HG03064 (cell line): ENCODE data around the gene POP4.
"Not testable (repeated sequence)": the region's sequence is repeated elsewhere in the genome, so short reads cannot be mapped to it uniquely, and the experiment has no call there.

ENCODE experiments used
- ATAC-seq: cut with Tn5 transposase; IDR thresholded peaks from one replicate; pipeline ENCODE4 v1.9.1; 2021; ENCODE audit warnings: low read depth; ENCODE audit not compliant: unreplicated experiment

POP4 gene

GRCh38 chr19:29605653-29606419 is at the start of gene POP4:
Gene POP4, plus strand, starts transcription at chr19:29606283. Its CDS starts 36 bp downstream, at chr19:29606319.
- peak; percentile 57 for ATAC-seq

- not testable (repeated sequence) for ATAC-seq
Measured at GRCh38 chr19:29559110-29559509, 47.0 kb upstream of the POP4 start.

GRCh38 chr19:29559743-29560142 is 46.3 kb upstream of the POP4 start:
- ATAC-seq: no peak

GRCh38 chr19:29560313-29561075 is 45.6 kb upstream of the POP4 start:
- ATAC-seq: no peak

- no peak for ATAC-seq
Measured at GRCh38 chr19:29561601-29562000, 44.5 kb upstream of the POP4 start.

- no peak for ATAC-seq
Measured at GRCh38 chr19:29562299-29563297, 43.5 kb upstream of the POP4 start.

GRCh38 chr19:29563486-29564101 is 42.5 kb upstream of the POP4 start:
- ATAC-seq: no peak

- no peak for ATAC-seq
Measured at GRCh38 chr19:29564574-29565005, 41.5 kb upstream of the POP4 start.

GRCh38 chr19:29565171-29565570 is 40.9 kb upstream of the POP4 start:
- ATAC-seq: no peak

GRCh38 chr19:29566496-29567054 is 39.5 kb upstream of the POP4 start:
- ATAC-seq: no peak

- no peak for ATAC-seq
Measured at GRCh38 chr19:29567366-29567915, 38.6 kb upstream of the POP4 start.

- ATAC-seq: no peak
Measured at GRCh38 chr19:29568036-29569025, 37.8 kb upstream of the POP4 start.

- no peak for ATAC-seq
Measured at GRCh38 chr19:29569038-29569911, 36.8 kb upstream of the POP4 start.

- ATAC-seq: no peak
Measured at GRCh38 chr19:29571181-29571580, 34.9 kb upstream of the POP4 start.

- ATAC-seq: no peak
Measured at GRCh38 chr19:29573486-29573885, 32.6 kb upstream of the POP4 start.

GRCh38 chr19:29574510-29574909 is 31.6 kb upstream of the POP4 start:
- ATAC-seq: no peak

- ATAC-seq: no peak
Measured at GRCh38 chr19:29576046-29576606, 30.0 kb upstream of the POP4 start.
